ENCODE data around the gene ITK. TPM values are rescaled to one million over a fixed set of nuclear protein-coding genes. Genes with fewer than 3 reads are reported as not detected.
"Not testable (repeated sequence)": the region's sequence is repeated elsewhere in the genome, so short reads cannot be mapped to it uniquely, and the experiment has no call there.

Gene ITK
- total and polyA plus RNA-seq, 2 experiments from 2014 or later: 0.08 TPM; not detected in 1

- H3K27me3 ChIP-seq (ENCODE audit: insufficient read depth): peaks cover 19% of the 10 kb centered on the region; the same call in 1 of the 2 replicates
- not testable (repeated sequence) for ATAC-seq; H3K9me2 ChIP-seq (ENCODE audit: insufficient read depth); H3F3A ChIP-seq (replicated peaks; ENCODE audit: low read depth); H3K27ac Mint-ChIP-seq; H3K27ac ChIP-seq (ENCODE audit: low read depth); H3K36me3 ChIP-seq (ENCODE audit: insufficient read depth); DNase-seq (ENCODE audit: low spot score); H3K79me2 ChIP-seq (replicated peaks; ENCODE audit: insufficient read depth); H3K4me1 Mint-ChIP-seq; H3K4me2 ChIP-seq; H3K9me3 Mint-ChIP-seq; H3K4me1 ChIP-seq (ENCODE audit: insufficient read depth); H4K20me1 ChIP-seq (replicated peaks; ENCODE audit: insufficient read depth); H3K36me3 Mint-ChIP-seq (ENCODE audit: low read depth); H3K4me3 ChIP-seq; H2AFZ ChIP-seq; H3K4me3 Mint-ChIP-seq; H3K27me3 Mint-ChIP-seq (ENCODE audit: insufficient read depth, low read depth, poor library complexity)
Observed at GRCh38 chr5:157185122-157185521, 4.5 kb downstream of the ITK start.

GRCh38 chr5:157186309-157187045, 5.8 kb downstream of the ITK start:
- Mint-ChIP-seq H3K27ac (no peak overlapping the region), H3K36me3 (ENCODE audit: low read depth) (no peaks in the 10 kb centered on the region), H3K27me3 (ENCODE audit: insufficient read depth, low read depth, poor library complexity) (peaks cover 6% of the 10 kb centered on the region), H3K9me3 (no peaks in the 10 kb centered on the region), H3K4me3 (no peak overlapping the region), H3K4me1 (no peaks in the 10 kb centered on the region; the same call in 2 of the 3 replicates)
- Histone ChIP-seq H4K20me1 (replicated peaks; ENCODE audit: insufficient read depth) (no peaks in the 10 kb centered on the region), H3K4me2 (no peak overlapping the region), H3K9me2 (ENCODE audit: insufficient read depth) (0 out of 2 replicates have a peak, but pooled peaks cover 4% of the 10 kb centered on the region), H3K4me1 (ENCODE audit: insufficient read depth) (no peaks in the 10 kb centered on the region), H3K4me3 (no peak overlapping the region), H3F3A (replicated peaks; ENCODE audit: low read depth) (no peaks in the 10 kb centered on the region), H3K79me2 (replicated peaks; ENCODE audit: insufficient read depth) (no peaks in the 10 kb centered on the region), H3K36me3 (ENCODE audit: insufficient read depth) (no peaks in the 10 kb centered on the region), H3K27me3 (ENCODE audit: insufficient read depth) (peaks cover 19% of the 10 kb centered on the region; the same call in 1 of the 2 replicates), H2AFZ (no peak overlapping the region), H3K27ac (ENCODE audit: low read depth) (no peak overlapping the region)
- no peak for ATAC-seq
- DNase-seq (ENCODE audit: low spot score): no peak
- TF ChIP-seq CTCF (conservative IDR thresholded peaks at IDR 0.05; ENCODE audit: low read depth in 2 of 2) (no peak), CREB1 (CRISPR knock-in tag; IDR thresholded peaks at IDR 0.05; ENCODE audit: low read depth) (no peak), EZH2 (IDR thresholded peaks at IDR 0.05; ENCODE audit: low read depth, unreplicated experiment) (no peak), POLR2AphosphoS5 (IDR thresholded peaks at IDR 0.05; ENCODE audit: low read depth) (no peak), ETS1 (IDR thresholded peaks at IDR 0.05) (no peak), EZH2phosphoT487 (IDR thresholded peaks at IDR 0.05; ENCODE audit: unreplicated experiment) (no peak), ZNF114 (CRISPR knock-in tag; IDR thresholded peaks at IDR 0.05) (no peak), REST (IDR thresholded peaks at IDR 0.05; ENCODE audit: unreplicated experiment) (no peak)
